Endothelial cell of umbilical vein (primary cell): ENCODE measurements around the gene CHAF1A. TPM values are rescaled to one million over a fixed set of nuclear protein-coding genes. Genes with fewer than 3 reads are reported as not detected.

ENCODE experiments used
- BruUV-seq: library from RNA; stranded (reverse); fragments of 400-500 nt; replicated peaks from 2 replicates; lab custom pipeline; 2021; lab: Mats Ljungman, UMichigan
- CTCF ChIA-PET: fragments of 300-600, 350-600 bp; sonication (Branson Sonifier 250); formaldehyde crosslinking; loops from one replicate; lab custom pipeline; 2021; ENCODE audit warnings: antibody characterized with exemption, inconsistent platforms; lab: Charles Lee
- POLR2A ChIA-PET: fragments of 300-600, 350-600 bp; sonication (Branson Sonifier 250); formaldehyde crosslinking; loops from one replicate; lab custom pipeline; 2021; ENCODE audit warnings: antibody characterized with exemption, inconsistent platforms; lab: Charles Lee
- DNase-seq: peaks from one replicate; pipeline ENCODE4 v3.0.0-alpha.2; 2011; ENCODE audit warnings: low read depth, low spot score
- FAIRE-seq: peaks from 2 replicates; lab custom pipeline; 2011; peaks lifted over from hg19 to GRCh38; lab: Jason Lieb, UNC
- H2AFZ ChIP-seq: 2 replicates; pipeline ENCODE4 v1.6.0; 2012; ENCODE audit warnings: low read depth, low read length, control low read depth, inconsistent platforms
- H3K27ac ChIP-seq: 2 replicates; pipeline ENCODE4 v1.5.1; 2011; ENCODE audit warnings: low read depth, mild to moderate bottlenecking, control low read depth, low read length, moderate library complexity; ENCODE audit not compliant: insufficient read depth
- H3K27me3 ChIP-seq, 2 experiments: 2 replicates each; pipeline versions ENCODE4 v1.6.0 to v1.6.1; 2011; ENCODE audit warnings: low read length in 2 of 2, mixed read lengths in 1 of 2; ENCODE audit not compliant: control insufficient read depth in 2 of 2, insufficient read depth in 2 of 2
- H3K36me3 ChIP-seq, 2 experiments: 2 replicates in 1 of 2; 3 replicates in 1 of 2; pipeline ENCODE4 v1.5.1; 2011; ENCODE audit warnings: low read length in 2 of 2, mild to moderate bottlenecking in 1 of 2, moderate library complexity in 1 of 2; ENCODE audit not compliant: control insufficient read depth in 2 of 2, insufficient read depth in 2 of 2; ENCODE audit errors: extremely low read depth in 1 of 2
- H3K4me1 ChIP-seq: 3 replicates; pipeline ENCODE4 v1.5.1; 2011; ENCODE audit warnings: mild to moderate bottlenecking, low read length; ENCODE audit not compliant: control insufficient read depth, insufficient read depth; ENCODE audit errors: extremely low read depth
- H3K4me2 ChIP-seq: 2 replicates; pipeline ENCODE4 v1.6.1; 2011; ENCODE audit warnings: low read length, control low read depth, mixed read lengths; ENCODE audit not compliant: insufficient read depth
- H3K4me3 ChIP-seq, 3 experiments: fragments of 200-600 bp in 1 of 3; sonication (generic), shearing (Covaris generic) in 1 of 3; replicated peaks in 1 of 3; 2 replicates each; pipeline ENCODE4 v1.5.1; 2011 to 2016; ENCODE audit warnings: control low read depth in 3 of 3, low read length in 3 of 3, mild to moderate bottlenecking in 2 of 3, inconsistent platforms in 1 of 3, low read depth in 1 of 3, moderate library complexity in 1 of 3; ENCODE audit not compliant: insufficient read depth in 1 of 3
- H3K79me2 ChIP-seq: 2 replicates; pipeline ENCODE4 v1.6.0; 2012; ENCODE audit warnings: low read length, inconsistent platforms; ENCODE audit not compliant: control insufficient read depth, insufficient read depth
- H3K9ac ChIP-seq: replicated peaks from 2 replicates; pipeline ENCODE3; 2011; ENCODE audit warnings: low read length, control low read depth; ENCODE audit not compliant: insufficient read depth; ENCODE audit errors: extremely low read depth
- H3K9me1 ChIP-seq: replicated peaks from 3 replicates; pipeline ENCODE4 v1.6.0; 2011; ENCODE audit warnings: mild to moderate bottlenecking, low read length; ENCODE audit not compliant: control insufficient read depth, insufficient read depth; ENCODE audit errors: extremely low read depth
- H3K9me3 ChIP-seq: replicated peaks from 2 replicates; pipeline ENCODE4 v1.5.1; 2012; ENCODE audit warnings: low read length, inconsistent platforms; ENCODE audit not compliant: control insufficient read depth, insufficient read depth
- H4K20me1 ChIP-seq: replicated peaks from 2 replicates; pipeline ENCODE3; 2011; ENCODE audit warnings: mild to moderate bottlenecking, low read length; ENCODE audit not compliant: control insufficient read depth, insufficient read depth; ENCODE audit errors: extremely low read depth
- CTCF ChIP-seq, 2 donors: IDR thresholded peaks; 1 replicate in 1 of 2; 2 replicates in 1 of 2; pipeline ENCODE4 v1.5.1; 2011; ENCODE audit warnings: low read length in 2 of 2, mild to moderate bottlenecking in 2 of 2, moderate library complexity in 2 of 2, control low read depth in 1 of 2, inconsistent platforms in 1 of 2, low read depth in 1 of 2; ENCODE audit not compliant: insufficient read depth in 1 of 2; ENCODE audit errors: extremely low read depth in 1 of 2
- EZH2 ChIP-seq: IDR thresholded peaks from 2 replicates; pipeline ENCODE4 v1.6.1; 2012; ENCODE audit warnings: borderline replicate concordance, low read depth, mild to moderate bottlenecking, moderate library complexity, low read length, inconsistent platforms; ENCODE audit not compliant: severe bottlenecking
- FOS ChIP-seq: IDR thresholded peaks from 2 replicates; pipeline ENCODE4 v1.6.1; 2011; ENCODE audit warnings: mild to moderate bottlenecking, low read length, moderate library complexity, borderline replicate concordance; ENCODE audit not compliant: insufficient read depth
- GATA2 ChIP-seq: IDR thresholded peaks from 2 replicates; pipeline ENCODE4 v1.7.0; 2011; ENCODE audit warnings: low read depth, mild to moderate bottlenecking, moderate library complexity, mixed read lengths, low read length; ENCODE audit not compliant: insufficient read length, insufficient read depth
- JUN ChIP-seq: IDR thresholded peaks from 2 replicates; pipeline ENCODE4 v1.6.1; 2011; ENCODE audit warnings: borderline replicate concordance, low read depth; ENCODE audit not compliant: insufficient read length, insufficient read depth
- MAX ChIP-seq: IDR thresholded peaks from 2 replicates; pipeline ENCODE4 v1.6.1; 2011; ENCODE audit not compliant: insufficient read depth, insufficient read length
- MYC ChIP-seq: IDR thresholded peaks from one replicate; pipeline ENCODE4 v1.6.1; 2011; ENCODE audit warnings: mild to moderate bottlenecking, low read depth, low read length
- POLR2A ChIP-seq: IDR thresholded peaks from 2 replicates; pipeline ENCODE4 v1.6.1; 2012; ENCODE audit warnings: low read depth, mild to moderate bottlenecking, control low read depth, low read length
- POLR2AphosphoS5 ChIP-seq: IDR thresholded peaks from 2 replicates; pipeline ENCODE4 v1.6.1; 2012; ENCODE audit warnings: low read depth, mild to moderate bottlenecking, control low read depth, low read length, moderate library complexity; ENCODE audit not compliant: insufficient read depth
- dilution Hi-C: fragments of 300-500 bp; cut with MboI; formaldehyde crosslinking; loops from one replicate; pipeline ENCODE4 v1.15.0; 2019; ENCODE audit warnings: low sequenced_read_pairs; ENCODE audit not compliant: extremely low pct_ligation_motif_present
- intact Hi-C: fragments of 100-400 bp; cut with micrococcal nuclease; formaldehyde crosslinking; loops from one replicate; pipeline ENCODE4 v1.10.0; 2022
- polyA plus RNA-seq, 4 experiments: library from polyadenylated mRNA; depleted of rRNA in 3 of 4; stranded (reverse) in 3 of 4; unstranded in 1 of 4; fragments of >200 nt; gene quantifications; 2 replicates each; pipeline versions ENCODE4 v1.2.1 to v1.2.3, GENCODE V29; 2011 to 2012; ENCODE audit warnings: missing spikeins in 1 of 4
- total RNA-seq: library from RNA; stranded (reverse); gene quantifications from 2 replicates; pipeline ENCODE4 v1.2.3, GENCODE V29; 2021

The CHAF1A gene
- total and polyA plus RNA-seq, 2 donors (not counting 3 experiments of a cell fraction or from before 2014, with no cell fraction given): 19.5 to 44.5 TPM

GRCh38 chr19:4442819-4443146 is 40.3 kb downstream of the CHAF1A start:
- intact Hi-C loops: no loop called here
- Histone ChIP-seq H3K27ac (no peak overlapping the region), H3K79me2 (no peaks in the 10 kb centered on the region), H3K4me3 (no peak overlapping the region), H3K27me3 (no peaks in the 10 kb centered on the region), H3K9me3 (no peaks in the 10 kb centered on the region), H3K4me2 (no peak overlapping the region), H2AFZ (no peak overlapping the region), H3K4me1 (no peaks in the 10 kb centered on the region), H3K36me3 (peaks cover 8 to 31% of the 10 kb centered on the region in 2 experiments), H4K20me1 (no peaks in the 10 kb centered on the region), H3K9ac (no peak overlapping the region), H3K9me1 (no peaks in the 10 kb centered on the region)
- ChIA-PET CTCF (no interaction called here), POLR2A (no interaction called here)
- TF ChIP-seq GATA2: no peak
- TF ChIP-seq POLR2AphosphoS5: no peak
- no peak for TF ChIP-seq MYC
- TF ChIP-seq EZH2: no peak
- no peak for TF ChIP-seq JUN
- no peak for TF ChIP-seq FOS
- TF ChIP-seq MAX: no peak
- no peak for TF ChIP-seq POLR2A
- no peak for TF ChIP-seq CTCF (IDR thresholded peaks at IDR 0.05; ENCODE audit: extremely low read depth in 1 of 2, insufficient read depth in 1 of 2, low read depth in 1 of 2, low read length in 2 of 2)
- DNase-seq: no peak
- no peak for FAIRE-seq
- BruUV-seq: TSS peak; percentile 89
- dilution Hi-C loops: no loop called here
